Fibroblast of skin of abdomen (primary cell): ENCODE results near the gene ATOX1.
A peak's percentile ranks its signal among the peaks of the same experiment; 100 is the strongest.

Experiments used
- DNase-seq: peaks from one replicate; pipeline ENCODE4 v3.0.0-alpha.2; 2013

The ATOX1 gene

GRCh38 chr5:151770383-151771258 is 12.2 kb upstream of the ATOX1 start:
- DNase-seq = peak; percentile 74

GRCh38 chr5:151766975-151767374 is 8.5 kb upstream of the ATOX1 start:
- no peak for DNase-seq

- DNase-seq = no peak
Observed at GRCh38 chr5:151764801-151765200, 6.4 kb upstream of the ATOX1 start.

- no peak for DNase-seq
Observed at GRCh38 chr5:151758141-151758429, 346 bp downstream of the ATOX1 start.

GRCh38 chr5:151757233-151758140 is 944 bp downstream of the ATOX1 start:
- no peak for DNase-seq

GRCh38 chr5:151755383-151755782 is 3.0 kb downstream of the ATOX1 start:
- no peak for DNase-seq

- no peak for DNase-seq
Observed at GRCh38 chr5:151751593-151751992, 6.8 kb downstream of the ATOX1 start.

- DNase-seq = peak; percentile 28
Observed at GRCh38 chr5:151751091-151751490, 7.3 kb downstream of the ATOX1 start.

GRCh38 chr5:151750121-151750520 is 8.3 kb downstream of the ATOX1 start:
- DNase-seq = no peak

- DNase-seq = peak; percentile 76
Observed at GRCh38 chr5:151745071-151745705, 13.2 kb downstream of the ATOX1 start.

GRCh38 chr5:151743530-151743929 is 14.9 kb downstream of the ATOX1 start:
- peak; percentile 44 for DNase-seq

- DNase-seq = peak; percentile 76
Observed at GRCh38 chr5:151742870-151743294, 15.5 kb downstream of the ATOX1 start.

GRCh38 chr5:151741678-151742423 is 16.6 kb downstream of the ATOX1 start:
- DNase-seq = peak; percentile 83

- peak; percentile 82 for DNase-seq
Observed at GRCh38 chr5:151740958-151741373, 17.5 kb downstream of the ATOX1 start.

- no peak for DNase-seq
Observed at GRCh38 chr5:151740336-151740942, 18.0 kb downstream of the ATOX1 start.

- peak; percentile 99 for DNase-seq
Observed at GRCh38 chr5:151739939-151740335, 18.5 kb downstream of the ATOX1 start.

GRCh38 chr5:151739395-151739794 is 19.0 kb downstream of the ATOX1 start:
- no peak for DNase-seq

GRCh38 chr5:151738125-151738848 is 20.1 kb downstream of the ATOX1 start:
- no peak for DNase-seq

- no peak for DNase-seq
Observed at GRCh38 chr5:151737431-151737830, 21.0 kb downstream of the ATOX1 start.

- DNase-seq = no peak
Observed at GRCh38 chr5:151735646-151736045, 22.8 kb downstream of the ATOX1 start.

- no peak for DNase-seq
Observed at GRCh38 chr5:151734064-151734408, 24.4 kb downstream of the ATOX1 start.
